HepG2 (cell line): ENCODE data around the gene PKD1L1. TPM values are rescaled to one million over a fixed set of nuclear protein-coding genes. Genes with fewer than 3 reads are reported as not detected.

ENCODE experiments used
- ESRRA ChIP-seq: sonication (generic); formaldehyde crosslinking; IDR thresholded peaks from 2 replicates; pipeline ENCODE4 v1.5.1; 2020; ENCODE audit warnings: mild to moderate bottlenecking, low read depth, missing genetic modification reagents
- GATAD1 ChIP-seq: IDR thresholded peaks from 2 replicates; pipeline ENCODE4 v1.6.1; 2016; ENCODE audit warnings: missing genetic modification reagents, missing compliant biosample characterization
- HNRNPLL ChIP-seq: fragments of 200-400 bp; formaldehyde crosslinking; IDR thresholded peaks from 2 replicates; pipeline ENCODE4 v1.6.1; 2017; ENCODE audit warnings: mild to moderate bottlenecking, low read depth, low read length; ENCODE audit not compliant: poor library complexity, severe bottlenecking
- SMAD1 ChIP-seq: sonication (generic); formaldehyde crosslinking; IDR thresholded peaks from 2 replicates; pipeline ENCODE4 v1.4.0; 2020; ENCODE audit warnings: missing genetic modification reagents, low read depth, mild to moderate bottlenecking, borderline replicate concordance
- ZNF331 ChIP-seq: sonication (generic); formaldehyde crosslinking; IDR thresholded peaks from 2 replicates; pipeline ENCODE4 v1.4.0; 2020; ENCODE audit warnings: missing genetic modification reagents
- ZNF33B ChIP-seq: sonication (generic); formaldehyde crosslinking; IDR thresholded peaks from 2 replicates; pipeline ENCODE4 v1.5.1; 2020; ENCODE audit warnings: mild to moderate bottlenecking, missing genetic modification reagents
- ZNF672 ChIP-seq: sonication (generic); formaldehyde crosslinking; IDR thresholded peaks from 2 replicates; pipeline ENCODE4 v1.8.1; 2022; ENCODE audit warnings: missing genetic modification reagents
- polyA plus RNA-seq, 8 experiments: library from polyadenylated mRNA; depleted of rRNA in 3 of 8; stranded (reverse) in 7 of 8; unstranded in 1 of 8; fragments of >200 nt; fragmentation: Illumina TruSeq in 4 of 8; extraction: Trizol in 4 of 8; gene quantifications; 2 replicates each; pipeline versions ENCODE4 v1.2.1 to v1.2.3, GENCODE V29; 2011 to 2016; ENCODE audit warnings: low read depth in 4 of 8, missing spikeins in 1 of 8, mixed read lengths in 1 of 8; ENCODE audit not compliant: insufficient read depth in 1 of 8
- total RNA-seq, 5 experiments: library from RNA; depleted of rRNA; stranded (reverse); fragments of >200 nt; fragmentation: Illumina TruSeq; extraction: Trizol; gene quantifications; 2 replicates each; pipeline ENCODE4 v1.2.3, GENCODE V29; 2016; ENCODE audit warnings: low read depth in 1 of 5
- TF ChIP-seq, protein P1 (sequence below), 2 experiments: sonication (generic) in 1 of 2; formaldehyde crosslinking in 1 of 2; IDR thresholded peaks; 2 replicates each; pipeline versions ENCODE4 v1.4.0 to v1.6.1; 2018 to 2020; ENCODE audit warnings: missing genetic modification reagents in 2 of 2, borderline replicate concordance in 1 of 2, low read depth in 1 of 2, mild to moderate bottlenecking in 1 of 2, missing biosample characterization in 1 of 2
- TF ChIP-seq, protein P2 (sequence below): sonication (generic); formaldehyde crosslinking; IDR thresholded peaks from 2 replicates; pipeline ENCODE4 v1.5.1; 2020; ENCODE audit warnings: mild to moderate bottlenecking, missing genetic modification reagents, borderline replicate concordance
- TF ChIP-seq, protein P3 (sequence below), 2 experiments: sonication (generic) in 1 of 2; formaldehyde crosslinking in 1 of 2; IDR thresholded peaks; 2 replicates each; pipeline versions ENCODE4 v1.5.1 to v1.6.1; 2011 to 2020; ENCODE audit warnings: borderline replicate concordance in 1 of 2, low read depth in 1 of 2, low read length in 1 of 2, mild to moderate bottlenecking in 1 of 2, missing genetic modification reagents in 1 of 2, moderate library complexity in 1 of 2
- TF ChIP-seq, protein P4 (sequence below): sonication (generic); formaldehyde crosslinking; IDR thresholded peaks from 2 replicates; pipeline ENCODE4; 2020; ENCODE audit warnings: missing genetic modification reagents, mild to moderate bottlenecking, borderline replicate concordance
- TF ChIP-seq, protein P5 (sequence below): sonication (generic); formaldehyde crosslinking; IDR thresholded peaks from 2 replicates; pipeline ENCODE4 v1.8.0; 2022; ENCODE audit warnings: missing genetic modification reagents, mild to moderate bottlenecking, inconsistent platforms, borderline replicate concordance

PKD1L1 gene
- total and polyA plus RNA-seq, 2 of the 13 experiments (the other 11 are each of a cell fraction or from before 2014, with no cell fraction given) = 0.01 TPM; not detected in 1

DNA sequence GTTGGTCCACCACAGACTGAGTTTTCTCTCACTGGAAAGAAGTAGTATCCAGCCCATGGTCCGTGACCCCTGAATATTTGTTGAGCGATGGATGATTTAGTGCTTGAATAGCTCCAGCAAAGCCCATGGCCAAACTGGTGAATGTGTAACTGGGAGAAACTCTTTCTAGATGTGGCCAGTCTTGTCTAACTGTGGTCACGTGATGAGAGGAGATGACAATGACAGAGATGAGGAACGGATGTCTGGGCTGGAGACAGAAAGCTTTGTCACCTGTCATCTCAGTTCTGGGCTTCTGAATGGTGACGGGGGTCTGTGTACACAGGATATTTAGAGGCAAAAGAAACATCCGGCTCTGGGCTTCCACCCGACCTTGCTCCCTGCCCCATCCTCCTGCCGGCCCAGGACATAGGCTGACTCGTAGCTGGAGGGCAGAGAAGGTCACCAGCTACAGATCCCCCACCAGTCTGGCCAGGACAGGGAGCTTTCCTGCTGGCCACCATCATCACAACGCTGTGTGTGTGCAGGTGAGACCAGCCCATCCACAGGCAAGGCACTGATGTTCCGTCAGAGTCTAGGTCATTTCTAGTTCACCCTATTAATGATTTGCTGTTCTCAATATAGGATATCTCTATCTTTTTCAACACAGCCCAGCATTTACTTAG, 213.8 kb downstream of the PKD1L1 start (continued):
- TF ChIP-seq ZNF672 (no peak), ZNF33B (CRISPR knock-in tag) (no peak), ESRRA (peak; percentile 98), GATAD1 (CRISPR knock-in tag) (no peak; the same call in 1 of the 2 replicates), ZNF331 (CRISPR knock-in tag) (peak; percentile 73), SMAD1 (peak; percentile 89; the same call in 1 of the 2 replicates), HNRNPLL (no peak)
- TF ChIP-seq, protein P1, sequence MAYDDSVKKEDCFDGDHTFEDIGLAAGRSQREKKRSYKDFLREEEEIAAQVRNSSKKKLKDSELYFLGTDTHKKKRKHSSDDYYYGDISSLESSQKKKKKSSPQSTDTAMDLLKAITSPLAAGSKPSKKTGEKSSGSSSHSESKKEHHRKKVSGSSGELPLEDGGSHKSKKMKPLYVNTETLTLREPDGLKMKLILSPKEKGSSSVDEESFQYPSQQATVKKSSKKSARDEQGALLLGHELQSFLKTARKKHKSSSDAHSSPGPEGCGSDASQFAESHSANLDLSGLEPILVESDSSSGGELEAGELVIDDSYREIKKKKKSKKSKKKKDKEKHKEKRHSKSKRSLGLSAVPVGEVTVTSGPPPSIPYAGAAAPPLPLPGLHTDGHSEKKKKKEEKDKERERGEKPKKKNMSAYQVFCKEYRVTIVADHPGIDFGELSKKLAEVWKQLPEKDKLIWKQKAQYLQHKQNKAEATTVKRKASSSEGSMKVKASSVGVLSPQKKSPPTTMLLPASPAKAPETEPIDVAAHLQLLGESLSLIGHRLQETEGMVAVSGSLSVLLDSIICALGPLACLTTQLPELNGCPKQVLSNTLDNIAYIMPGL (CRISPR knock-in tag; IDR thresholded peaks at IDR 0.05; ENCODE audit: borderline replicate concordance in 1 of 2, low read depth in 1 of 2) = peak in 1 of 2 experiments; percentile 75; a peak in 2 of 4 replicates
- TF ChIP-seq, protein P2, sequence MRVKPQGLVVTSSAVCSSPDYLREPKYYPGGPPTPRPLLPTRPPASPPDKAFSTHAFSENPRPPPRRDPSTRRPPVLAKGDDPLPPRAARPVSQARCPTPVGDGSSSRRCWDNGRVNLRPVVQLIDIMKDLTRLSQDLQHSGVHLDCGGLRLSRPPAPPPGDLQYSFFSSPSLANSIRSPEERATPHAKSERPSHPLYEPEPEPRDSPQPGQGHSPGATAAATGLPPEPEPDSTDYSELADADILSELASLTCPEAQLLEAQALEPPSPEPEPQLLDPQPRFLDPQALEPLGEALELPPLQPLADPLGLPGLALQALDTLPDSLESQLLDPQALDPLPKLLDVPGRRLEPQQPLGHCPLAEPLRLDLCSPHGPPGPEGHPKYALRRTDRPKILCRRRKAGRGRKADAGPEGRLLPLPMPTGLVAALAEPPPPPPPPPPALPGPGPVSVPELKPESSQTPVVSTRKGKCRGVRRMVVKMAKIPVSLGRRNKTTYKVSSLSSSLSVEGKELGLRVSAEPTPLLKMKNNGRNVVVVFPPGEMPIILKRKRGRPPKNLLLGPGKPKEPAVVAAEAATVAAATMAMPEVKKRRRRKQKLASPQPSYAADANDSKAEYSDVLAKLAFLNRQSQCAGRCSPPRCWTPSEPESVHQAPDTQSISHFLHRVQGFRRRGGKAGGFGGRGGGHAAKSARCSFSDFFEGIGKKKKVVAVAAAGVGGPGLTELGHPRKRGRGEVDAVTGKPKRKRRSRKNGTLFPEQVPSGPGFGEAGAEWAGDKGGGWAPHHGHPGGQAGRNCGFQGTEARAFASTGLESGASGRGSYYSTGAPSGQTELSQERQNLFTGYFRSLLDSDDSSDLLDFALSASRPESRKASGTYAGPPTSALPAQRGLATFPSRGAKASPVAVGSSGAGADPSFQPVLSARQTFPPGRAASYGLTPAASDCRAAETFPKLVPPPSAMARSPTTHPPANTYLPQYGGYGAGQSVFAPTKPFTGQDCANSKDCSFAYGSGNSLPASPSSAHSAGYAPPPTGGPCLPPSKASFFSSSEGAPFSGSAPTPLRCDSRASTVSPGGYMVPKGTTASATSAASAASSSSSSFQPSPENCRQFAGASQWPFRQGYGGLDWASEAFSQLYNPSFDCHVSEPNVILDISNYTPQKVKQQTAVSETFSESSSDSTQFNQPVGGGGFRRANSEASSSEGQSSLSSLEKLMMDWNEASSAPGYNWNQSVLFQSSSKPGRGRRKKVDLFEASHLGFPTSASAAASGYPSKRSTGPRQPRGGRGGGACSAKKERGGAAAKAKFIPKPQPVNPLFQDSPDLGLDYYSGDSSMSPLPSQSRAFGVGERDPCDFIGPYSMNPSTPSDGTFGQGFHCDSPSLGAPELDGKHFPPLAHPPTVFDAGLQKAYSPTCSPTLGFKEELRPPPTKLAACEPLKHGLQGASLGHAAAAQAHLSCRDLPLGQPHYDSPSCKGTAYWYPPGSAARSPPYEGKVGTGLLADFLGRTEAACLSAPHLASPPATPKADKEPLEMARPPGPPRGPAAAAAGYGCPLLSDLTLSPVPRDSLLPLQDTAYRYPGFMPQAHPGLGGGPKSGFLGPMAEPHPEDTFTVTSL (CRISPR knock-in tag) = peak; percentile 98
- TF ChIP-seq, protein P3, sequence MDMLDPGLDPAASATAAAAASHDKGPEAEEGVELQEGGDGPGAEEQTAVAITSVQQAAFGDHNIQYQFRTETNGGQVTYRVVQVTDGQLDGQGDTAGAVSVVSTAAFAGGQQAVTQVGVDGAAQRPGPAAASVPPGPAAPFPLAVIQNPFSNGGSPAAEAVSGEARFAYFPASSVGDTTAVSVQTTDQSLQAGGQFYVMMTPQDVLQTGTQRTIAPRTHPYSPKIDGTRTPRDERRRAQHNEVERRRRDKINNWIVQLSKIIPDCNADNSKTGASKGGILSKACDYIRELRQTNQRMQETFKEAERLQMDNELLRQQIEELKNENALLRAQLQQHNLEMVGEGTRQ (IDR thresholded peaks at IDR 0.05; ENCODE audit: low read depth, low read length) = peak; percentile 98
- TF ChIP-seq, protein P3 (CRISPR knock-in tag; IDR thresholded peaks at IDR 0.05; ENCODE audit: borderline replicate concordance) = peak; percentile 97; the same call in 1 of the 2 replicates
- TF ChIP-seq, protein P4, sequence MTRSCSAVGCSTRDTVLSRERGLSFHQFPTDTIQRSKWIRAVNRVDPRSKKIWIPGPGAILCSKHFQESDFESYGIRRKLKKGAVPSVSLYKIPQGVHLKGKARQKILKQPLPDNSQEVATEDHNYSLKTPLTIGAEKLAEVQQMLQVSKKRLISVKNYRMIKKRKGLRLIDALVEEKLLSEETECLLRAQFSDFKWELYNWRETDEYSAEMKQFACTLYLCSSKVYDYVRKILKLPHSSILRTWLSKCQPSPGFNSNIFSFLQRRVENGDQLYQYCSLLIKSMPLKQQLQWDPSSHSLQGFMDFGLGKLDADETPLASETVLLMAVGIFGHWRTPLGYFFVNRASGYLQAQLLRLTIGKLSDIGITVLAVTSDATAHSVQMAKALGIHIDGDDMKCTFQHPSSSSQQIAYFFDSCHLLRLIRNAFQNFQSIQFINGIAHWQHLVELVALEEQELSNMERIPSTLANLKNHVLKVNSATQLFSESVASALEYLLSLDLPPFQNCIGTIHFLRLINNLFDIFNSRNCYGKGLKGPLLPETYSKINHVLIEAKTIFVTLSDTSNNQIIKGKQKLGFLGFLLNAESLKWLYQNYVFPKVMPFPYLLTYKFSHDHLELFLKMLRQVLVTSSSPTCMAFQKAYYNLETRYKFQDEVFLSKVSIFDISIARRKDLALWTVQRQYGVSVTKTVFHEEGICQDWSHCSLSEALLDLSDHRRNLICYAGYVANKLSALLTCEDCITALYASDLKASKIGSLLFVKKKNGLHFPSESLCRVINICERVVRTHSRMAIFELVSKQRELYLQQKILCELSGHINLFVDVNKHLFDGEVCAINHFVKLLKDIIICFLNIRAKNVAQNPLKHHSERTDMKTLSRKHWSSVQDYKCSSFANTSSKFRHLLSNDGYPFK (CRISPR knock-in tag) = no peak; the same call in 1 of the 2 replicates
- TF ChIP-seq, protein P5, sequence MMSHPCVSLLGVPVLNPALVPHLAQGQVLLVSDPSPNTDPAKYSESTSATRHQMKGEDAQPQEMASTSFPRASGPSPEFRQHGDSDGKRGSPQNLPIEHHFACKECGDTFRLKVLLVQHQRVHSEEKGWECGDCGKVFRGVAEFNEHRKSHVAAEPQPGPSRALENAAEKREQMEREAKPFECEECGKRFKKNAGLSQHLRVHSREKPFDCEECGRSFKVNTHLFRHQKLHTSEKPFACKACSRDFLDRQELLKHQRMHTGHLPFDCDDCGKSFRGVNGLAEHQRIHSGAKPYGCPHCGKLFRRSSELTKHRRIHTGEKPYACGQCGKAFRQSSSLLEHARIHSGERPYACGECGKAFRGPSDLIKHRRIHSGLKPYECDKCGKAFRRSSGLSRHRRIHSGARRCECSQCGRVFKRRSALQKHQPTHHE (CRISPR knock-in tag) = peak; percentile 79; the same call in 1 of the 2 replicates
